NCI-H2196 (cell line): Measurements from ENCODE around the gene TRIM47.
"Not testable (repeated sequence)": the region's sequence is repeated elsewhere in the genome, so short reads cannot be mapped to it uniquely, and the experiment has no call there.

Experiments
- DNase-seq: peaks from one replicate; lab custom pipeline; 2025; ENCODE audit not compliant: unreplicated experiment; lab: John Stamatoyannopoulos, UW

The TRIM47 gene

DNA sequence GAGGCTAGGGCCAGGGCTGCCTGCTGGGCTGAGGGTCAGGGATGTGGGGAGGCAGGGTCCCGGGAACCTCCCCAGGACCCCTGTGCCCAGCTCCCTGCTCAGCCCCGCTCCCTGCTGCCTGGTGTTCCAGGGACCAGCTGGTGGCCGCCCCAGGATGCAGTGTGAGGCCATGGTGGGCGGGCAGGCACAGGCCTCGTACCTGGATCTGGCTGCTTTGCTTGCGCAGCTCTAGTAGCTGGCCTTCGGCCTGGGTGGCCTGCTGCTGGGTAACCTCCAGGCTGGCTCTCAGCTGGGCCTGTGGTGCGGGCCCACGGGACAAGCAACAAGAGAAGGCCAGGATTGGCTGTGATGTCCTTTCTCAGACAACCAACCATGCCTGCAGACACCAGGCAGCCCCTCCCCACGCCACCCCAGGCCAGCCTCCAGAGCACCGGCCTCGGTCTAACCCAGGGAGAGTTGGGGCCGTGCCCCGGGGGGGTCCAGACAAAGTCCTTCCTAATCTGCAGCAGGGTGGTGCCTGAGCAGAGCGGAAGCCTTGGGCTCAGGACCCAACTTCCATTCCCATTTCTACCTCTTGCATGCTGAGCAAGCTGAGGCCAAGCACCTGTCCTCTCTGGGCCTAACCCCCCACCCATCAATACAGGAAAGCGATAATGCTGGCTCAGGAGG, 14.3 kb upstream of the TRIM47 start:
- no peak for DNase-seq

DNA sequence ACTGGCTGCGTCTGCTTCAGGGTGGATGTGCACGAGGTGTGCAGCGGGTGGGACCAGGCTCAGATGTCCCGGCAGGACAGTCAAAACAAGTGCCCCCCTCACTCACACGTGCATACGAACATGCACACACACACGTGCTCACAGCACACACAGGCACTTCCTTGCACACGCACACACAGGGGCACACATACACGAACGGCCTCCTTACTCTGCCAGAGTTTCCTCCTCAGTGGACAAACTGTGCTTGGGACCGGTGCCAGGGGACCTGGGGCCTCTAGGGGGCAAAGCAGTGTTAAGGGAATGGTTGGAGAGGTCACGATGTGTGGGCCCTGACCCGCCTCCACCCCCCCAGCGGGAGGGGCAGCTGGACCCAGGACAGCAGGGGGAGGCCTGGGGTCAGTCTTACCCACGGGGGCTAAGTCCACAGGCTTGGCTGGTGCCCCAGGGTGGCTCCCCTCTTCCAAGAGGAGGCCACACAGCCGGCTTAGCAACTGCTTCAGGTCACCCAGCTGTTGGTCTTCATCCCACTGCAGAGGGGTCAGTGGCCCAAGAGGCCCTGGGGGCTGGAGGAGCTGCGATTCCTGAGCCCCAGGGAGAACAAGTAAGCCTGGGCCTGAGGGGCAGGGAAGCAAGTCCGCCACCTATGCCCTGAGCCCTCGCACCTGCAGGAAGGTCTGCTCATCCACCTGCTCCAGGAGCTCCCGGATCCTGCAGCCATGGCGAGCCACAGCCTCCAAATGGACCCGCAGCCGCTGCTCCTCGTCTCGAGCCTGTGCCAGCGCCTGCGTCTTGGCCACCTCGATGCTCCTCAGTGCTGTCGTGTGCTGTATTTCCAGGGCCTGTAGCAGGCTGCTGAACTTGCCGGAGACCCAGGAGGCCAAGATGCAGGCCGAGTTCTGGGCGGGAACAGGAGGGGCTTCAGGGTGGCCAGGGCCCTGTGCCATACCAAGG, 13.5 kb upstream of the TRIM47 start:
- DNase-seq, result no peak

DNA sequence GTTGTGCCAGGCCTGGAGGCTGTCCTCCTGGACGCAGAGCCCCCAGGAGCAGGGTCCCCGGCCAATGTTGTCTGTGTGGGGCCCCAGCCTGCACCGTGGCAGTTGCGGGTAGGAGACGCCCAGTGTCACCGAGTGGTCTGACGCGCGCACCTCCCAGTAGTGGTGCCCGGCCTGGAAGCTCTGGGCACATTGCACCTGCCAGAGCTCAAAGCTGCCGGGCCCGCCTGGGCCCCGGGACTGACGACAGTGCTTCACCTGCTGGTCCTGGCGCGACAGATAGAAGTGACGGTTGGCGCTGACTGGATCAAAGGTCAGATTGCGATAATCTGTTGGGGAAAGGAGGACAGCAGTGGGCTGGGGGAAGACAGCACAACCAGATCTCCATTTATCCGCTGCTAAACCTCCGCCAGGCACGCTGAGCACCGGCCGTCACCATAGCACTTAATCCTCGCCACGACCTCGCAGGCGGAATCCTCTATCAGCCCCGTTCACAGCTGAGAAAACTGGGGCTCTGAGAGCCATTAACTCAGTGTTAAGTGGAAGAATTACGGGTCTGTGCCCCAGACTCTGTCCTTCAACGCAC, 12.7 kb upstream of the TRIM47 start:
- DNase-seq, result no peak

DNA sequence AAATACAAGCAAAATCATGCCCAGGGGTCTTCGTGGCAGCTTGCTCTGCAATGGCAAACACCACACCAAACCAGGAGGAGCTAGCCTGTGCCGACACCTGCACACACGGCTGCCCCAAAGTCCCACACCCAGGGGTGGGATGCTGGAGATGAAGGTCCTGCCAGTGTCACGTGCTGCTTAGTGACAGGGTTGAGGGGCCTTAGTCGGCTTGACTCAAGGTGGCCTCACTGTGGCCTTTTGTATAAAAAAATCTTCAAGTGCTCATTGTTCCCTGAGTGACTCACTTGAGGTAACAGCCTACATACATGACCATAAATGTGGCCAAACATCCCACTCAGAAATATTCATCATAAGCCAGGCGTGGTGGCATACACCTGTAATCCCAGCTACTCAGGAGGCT, 11.1 kb upstream of the TRIM47 start:
- no peak for DNase-seq

DNA sequence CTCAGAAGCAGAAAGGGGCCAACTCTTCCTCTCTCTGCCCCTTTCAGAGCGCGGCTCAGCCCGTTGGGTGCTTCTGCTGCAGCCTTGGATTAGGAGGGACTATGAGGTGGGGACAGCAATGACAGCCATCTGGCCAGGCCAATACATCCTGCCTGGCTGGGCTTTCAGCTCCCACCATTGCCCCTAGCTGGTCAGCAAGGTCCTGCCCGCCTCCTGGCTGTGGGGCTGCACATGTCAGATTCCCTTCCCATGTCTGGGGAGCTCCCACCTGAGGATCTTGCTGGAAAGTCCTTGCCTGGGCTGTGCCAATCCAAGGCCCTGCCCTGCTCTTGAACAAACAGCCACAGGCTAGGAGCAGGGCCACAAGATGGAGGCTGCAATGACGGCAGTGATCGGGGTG, 10.1 kb upstream of the TRIM47 start:
- no peak for DNase-seq

DNA sequence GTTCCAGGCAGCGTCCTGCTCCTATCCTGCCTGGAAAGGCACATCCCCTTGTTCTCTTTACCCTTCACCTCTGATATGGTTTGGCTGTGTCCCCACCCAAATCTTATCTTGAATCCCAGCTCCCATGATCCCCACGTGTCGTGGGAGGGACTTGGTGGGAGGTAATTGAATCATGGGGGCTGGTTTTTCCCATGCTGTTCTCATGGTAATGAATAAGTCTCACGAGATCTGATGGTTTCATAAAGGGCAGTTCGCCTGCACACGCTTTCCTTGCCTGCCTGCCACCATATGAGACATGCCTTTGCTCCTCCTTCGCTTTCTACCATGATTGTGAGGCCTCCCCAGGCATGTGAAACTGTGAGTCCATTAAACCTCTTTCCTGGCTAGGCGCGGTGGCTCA, 7.5 kb upstream of the TRIM47 start:
- DNase-seq, result not testable (repeated sequence)

DNA sequence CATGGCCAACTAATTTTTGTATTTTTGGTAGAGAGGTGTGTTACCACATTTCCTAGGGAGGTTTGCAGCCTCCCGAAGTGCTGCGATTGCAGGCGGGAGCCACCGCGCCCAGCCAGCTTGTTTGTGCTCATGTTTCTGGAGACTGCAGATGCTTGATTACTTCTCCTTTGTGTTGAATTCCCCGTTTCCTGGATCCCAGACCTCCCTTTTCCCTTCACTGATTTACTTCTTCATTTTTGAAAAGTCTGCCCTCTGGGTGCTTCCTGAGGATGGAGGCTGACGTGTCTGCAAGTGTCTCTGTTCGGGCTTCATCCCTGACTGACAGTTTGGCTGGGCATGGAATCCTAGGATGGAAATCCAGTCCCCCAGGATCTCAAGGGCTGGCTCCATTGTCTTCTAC, 7.0 kb upstream of the TRIM47 start:
- DNase-seq, result no peak

DNA sequence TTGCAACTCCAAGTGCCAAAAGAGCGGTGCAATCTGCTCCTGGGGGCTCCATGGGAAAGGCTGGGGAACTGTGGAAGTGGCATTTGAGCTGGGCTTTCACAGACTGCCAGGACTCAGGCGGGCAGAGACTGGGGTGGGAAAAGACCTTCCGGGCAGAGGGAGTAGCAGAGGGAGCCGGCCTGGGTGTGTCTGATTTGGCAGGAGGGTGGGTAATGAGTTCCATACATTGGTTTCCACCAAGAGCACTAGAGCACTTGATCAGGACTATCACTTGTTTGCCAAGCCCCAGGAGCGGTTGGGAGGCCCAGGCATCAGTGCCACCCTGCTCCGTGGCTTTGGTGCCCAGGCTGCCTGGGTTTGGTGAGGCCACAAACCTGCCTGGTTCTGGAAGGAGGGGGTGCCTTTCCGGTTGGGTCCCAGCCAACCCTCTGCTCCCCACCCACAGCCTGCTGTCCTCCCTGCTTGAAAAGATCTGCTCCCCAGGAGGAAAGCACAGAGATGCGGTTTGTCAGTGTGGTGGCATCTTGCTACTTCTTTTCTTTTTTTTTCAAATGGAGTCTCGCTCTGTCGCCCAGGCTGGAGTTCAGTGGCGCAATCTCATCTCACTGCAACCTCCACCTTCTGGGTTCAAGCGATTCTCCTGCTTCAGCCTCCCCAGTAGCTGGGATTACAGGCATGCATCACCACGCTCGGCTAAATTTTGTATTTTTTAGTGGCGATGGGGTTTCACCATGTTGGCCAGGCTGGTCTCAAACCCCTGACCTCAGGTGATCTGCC, 3.5 kb upstream of the TRIM47 start:
- no peak for DNase-seq

DNA sequence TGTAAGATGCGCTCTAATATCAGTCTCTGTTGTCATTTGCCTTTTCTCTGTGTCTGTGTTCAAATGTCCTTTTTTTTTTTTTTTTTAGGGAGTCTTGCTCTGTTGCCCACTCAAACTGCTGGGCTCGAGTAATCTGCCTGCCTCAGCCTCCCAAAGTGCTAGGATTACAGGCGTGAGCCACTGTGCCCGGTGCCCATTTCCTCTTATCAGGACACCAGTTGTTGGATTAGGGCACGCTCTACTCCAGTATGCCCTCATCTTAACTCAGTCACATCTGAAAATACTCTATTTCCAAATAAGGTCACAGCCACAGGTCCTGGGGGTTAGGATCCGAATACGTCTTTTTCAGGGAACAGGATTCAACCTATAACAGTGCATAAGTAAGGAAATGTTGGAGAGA, 1.9 kb upstream of the TRIM47 start:
- DNase-seq, result no peak

DNA sequence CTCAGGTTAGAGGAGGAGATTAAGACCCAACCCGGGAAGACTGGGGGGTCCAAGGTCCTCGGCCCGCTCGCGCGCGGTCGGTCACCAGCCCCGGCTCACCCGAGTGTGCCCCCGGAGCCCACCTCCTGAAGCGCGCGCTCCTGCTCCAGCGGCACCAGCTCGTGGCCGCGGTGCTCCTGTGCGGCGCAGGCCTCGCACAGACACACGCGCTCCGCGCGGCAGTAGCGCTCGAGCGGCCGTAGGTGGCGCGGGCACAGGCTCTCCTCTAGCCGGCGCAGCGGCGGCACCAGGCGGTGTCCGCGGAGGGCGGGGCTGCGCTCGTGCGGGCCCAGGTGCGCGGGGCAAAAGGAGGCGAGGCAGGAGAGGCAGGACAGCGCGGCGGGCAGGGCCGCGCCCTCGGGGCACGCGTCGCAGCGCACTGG, 618 bp downstream of the TRIM47 start:
- DNase-seq, result peak; percentile 82

DNA sequence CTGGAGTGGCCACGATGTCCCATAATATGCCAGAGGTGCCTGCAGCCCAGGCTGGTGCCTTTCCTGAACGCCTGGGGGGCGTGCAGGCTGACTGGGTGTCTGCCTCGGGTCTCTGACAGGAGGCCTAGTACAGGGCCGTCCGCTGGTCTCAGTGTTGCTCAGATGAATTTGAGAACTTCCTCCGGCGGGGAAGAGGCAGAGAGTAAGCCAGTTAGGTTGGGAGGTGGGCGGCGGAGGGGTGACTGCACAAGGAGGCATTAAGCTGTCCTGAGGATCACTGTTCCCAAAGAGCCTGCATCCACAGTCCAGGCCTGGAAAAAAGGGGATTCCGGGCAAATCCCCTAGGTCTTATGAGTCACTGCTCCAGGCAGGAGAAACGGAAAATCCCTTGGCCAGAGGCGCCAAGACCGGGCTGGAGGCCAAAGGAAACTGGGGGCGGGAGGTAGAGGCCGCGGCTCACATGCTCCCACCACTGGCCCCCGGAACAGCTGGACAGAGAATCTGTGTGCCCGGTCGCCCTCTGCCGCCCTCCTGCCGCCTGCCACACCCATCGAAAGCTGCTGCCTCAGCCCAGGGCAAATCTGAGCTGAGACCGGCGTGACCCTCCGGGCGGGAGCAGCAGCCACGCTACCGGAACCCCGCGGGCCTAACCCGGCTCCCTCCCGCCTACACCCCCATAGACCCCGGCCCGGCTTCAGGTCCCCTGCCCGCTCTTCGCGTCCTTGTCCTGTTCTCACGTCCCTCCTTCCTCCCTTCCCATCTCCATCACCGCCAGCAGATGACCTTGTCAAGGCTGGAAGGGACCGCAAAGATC, 1.2 kb downstream of the TRIM47 start:
- DNase-seq, result peak; percentile 85

DNA sequence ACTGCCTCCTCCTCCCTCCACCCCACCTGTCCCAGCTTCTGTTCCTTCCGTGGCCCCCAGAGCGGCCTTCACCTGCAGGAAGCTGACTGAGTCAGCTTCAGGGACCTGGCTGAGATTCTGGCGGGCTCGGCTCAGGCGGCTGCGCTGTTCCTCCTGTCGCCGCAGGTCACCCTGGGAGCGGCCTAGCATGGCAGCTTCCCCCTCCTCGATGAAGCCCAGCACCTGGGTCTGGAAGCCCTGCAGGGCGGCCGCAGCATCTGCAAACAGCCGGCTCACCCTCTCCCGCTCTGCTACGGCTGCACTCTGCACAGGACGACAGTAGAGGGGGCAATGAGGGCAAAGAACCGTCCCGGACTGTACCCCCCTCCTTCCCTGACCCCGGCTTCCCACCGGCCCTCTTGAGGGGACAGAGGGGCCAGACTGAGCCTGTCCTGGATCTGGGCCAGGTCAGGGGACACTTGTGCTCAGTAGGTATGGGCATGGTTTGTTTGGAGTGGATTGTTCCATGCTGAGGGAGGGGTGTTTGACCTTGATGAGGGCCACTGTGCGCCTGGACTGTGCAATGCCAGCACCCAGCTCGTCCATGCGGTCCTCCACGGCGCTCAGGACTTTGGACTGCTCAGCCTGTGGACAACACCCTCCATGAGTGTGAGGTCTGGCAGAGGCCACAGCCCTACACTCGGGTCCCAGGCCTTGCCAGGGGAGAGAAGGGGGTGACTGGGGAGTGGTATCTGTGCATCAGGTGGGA, 2.0 kb downstream of the TRIM47 start:
- peak; percentile 97 for DNase-seq

DNA sequence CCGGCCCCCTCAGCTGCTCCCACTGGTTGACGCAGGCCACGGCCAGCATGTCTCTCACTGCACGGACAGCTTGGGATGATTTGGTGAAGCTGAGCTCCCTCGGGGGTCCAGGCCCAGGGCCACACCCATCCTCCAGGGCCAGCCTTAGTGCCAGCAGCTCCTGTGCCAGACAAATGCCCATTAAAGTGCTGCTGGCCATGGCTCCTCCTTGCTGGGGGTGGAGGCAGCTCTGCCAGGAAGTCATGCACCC, 2.5 kb downstream of the TRIM47 start:
- DNase-seq, result no peak

DNA sequence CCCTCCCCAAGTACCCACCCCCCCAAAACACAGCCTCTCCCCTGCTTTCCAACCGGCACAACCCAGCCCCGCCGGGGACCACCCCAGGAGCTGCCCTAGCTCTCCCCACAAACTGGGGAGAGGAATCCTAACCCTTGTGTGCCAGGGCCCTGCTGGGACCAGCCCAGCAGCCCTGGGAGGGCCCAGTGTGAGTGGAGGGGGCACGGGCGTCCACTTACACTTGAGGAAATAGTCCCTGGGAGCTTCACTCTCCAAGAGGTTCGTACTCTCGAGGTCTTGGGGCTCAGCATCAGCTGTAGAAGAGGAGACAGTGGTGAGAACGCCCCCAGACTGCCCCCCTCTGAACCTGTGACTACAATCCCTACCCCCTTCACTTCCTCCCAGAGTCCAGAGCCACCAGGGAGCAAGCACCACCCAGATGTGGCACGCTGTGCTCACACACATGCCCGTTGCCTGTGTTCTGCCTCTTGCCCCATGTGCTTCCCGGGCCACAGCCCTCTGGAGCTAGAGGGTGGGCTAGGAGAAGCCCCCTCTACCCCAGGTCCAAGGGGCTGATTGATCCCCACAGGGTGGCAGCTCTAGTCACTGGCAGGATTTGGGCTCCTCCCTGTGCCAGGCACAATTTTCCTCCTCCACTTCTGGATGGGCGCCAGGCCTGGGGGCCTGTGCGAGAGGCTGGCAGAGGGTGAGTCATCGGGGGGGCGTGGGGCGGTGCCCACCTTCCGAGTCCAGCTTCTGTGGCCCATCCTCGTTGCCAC, 3.0 kb downstream of the TRIM47 start:
- peak; percentile 84 for DNase-seq

DNA sequence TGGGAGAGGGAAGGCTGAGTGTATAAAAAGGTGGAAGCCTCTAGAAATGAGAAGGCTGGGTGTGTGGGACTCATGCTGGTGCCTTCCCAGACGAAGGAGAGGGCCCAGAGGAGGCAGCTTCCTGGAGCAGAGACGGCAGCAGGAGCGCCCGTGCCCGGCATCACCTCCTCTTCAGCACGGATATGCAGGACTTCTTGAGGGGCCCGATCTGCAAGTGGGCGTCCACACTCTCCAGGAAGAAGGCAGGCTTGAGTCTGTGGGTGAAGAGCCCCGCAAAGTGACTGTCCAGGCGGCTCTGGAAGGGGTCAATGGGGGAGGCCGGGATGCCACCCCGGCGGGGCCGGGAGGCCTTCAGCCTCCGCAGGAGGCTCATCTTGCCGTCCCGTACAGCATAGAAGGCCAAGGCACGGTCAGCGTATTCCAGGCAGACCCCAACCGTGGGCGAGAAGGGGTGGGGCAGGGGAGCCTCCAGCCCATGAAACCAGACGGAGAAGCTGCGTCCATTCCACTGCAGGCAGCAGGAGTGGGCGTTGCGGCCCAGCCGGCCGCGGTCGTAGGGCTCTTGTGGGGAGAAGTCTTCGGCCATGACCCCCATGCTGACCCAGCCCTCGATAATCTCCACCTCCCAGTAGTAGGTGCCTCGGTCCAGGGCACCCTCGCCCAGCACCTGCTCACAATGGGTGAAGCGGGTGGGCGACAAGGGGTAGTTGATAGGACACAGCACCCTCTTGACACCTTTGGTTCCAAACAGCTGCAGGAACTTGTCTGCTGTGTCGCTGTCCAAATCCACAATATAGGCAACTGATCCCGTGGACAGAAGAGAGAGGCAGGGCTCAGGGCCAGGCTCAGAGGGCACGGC, 3.8 kb downstream of the TRIM47 start:
- no peak for DNase-seq

DNA sequence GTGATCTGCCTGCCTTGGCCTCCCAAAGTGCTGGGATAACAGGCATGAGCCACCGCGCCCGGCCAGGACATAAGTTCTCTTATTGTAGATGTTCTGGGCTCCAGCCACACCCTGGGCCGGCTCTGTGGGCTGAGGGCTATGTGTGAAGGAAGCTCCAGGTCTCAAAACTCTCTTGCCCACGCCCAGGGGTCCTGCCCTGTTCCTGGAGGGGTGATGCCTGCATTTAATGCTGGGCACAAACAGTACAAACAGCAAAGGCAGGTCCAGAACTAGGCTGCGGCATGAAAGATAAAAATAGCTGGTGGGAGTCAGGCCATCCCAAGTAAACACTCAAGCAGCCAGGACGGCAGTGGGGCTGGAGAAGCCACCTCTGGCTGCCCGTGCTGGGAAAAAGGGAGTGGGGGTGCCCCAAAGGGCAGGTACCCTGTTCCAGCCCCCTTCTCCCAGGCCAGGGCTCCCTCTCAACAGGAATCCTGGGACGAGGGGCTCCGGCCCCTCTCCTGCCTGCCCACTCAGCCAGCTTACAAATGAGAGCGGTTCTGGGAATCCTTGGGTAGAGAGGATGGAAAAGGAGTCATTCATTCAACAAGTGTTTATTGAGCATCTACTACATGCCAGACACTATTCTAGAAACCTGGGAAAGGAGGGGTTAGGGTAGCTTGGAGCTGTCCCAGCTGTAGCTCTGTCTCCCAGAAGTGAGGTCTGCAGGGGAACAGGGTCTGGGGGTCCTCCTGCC, 4.6 kb downstream of the TRIM47 start:
- DNase-seq, result no peak

DNA sequence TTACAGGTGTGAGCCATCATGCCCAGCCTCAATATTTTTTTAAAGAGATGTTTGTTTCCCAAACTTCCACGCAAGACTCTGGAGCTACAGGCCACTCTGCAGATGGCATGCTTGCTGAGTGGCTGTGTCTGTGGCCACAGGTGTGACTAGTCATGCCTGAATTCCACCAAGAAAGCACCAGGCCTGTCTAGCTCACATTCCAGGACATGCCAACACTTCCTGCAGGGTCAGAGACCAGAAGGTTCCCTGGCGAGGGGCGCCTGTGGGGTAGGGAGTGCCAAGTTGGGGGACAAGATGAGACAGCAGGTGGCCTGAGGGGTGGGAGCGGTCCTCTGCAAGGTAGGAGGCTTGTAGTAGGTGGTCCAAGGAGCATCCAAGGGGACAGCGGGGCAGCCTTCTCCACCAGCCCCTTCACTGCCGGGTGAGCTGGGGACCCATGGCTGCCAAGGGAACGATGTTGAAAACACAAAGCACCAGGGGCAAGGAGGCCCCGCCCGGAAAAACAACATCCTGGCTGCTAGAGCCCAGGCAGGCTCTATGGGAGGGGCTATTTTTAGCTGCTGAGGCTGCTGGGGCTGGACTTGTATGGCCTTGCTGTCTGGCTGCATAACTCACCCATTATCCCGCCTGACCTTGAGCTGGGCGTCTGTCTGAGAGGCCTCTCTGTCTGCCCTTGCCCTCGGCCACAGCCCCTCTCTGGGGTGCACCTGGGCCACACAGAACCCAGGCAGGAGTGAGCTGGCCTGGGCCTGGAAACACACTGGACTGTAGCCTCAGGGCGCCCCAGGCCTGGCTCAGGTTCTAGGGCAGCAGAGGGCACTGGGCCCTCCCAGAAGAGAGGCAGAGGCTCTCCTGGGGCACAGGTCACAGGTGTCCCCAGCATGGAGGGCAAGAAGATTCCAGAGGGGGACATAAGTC, 5.7 kb downstream of the TRIM47 start:
- DNase-seq, result peak; percentile 79
